ENCODE results near the gene MRPL51. TPM values are rescaled to one million over a fixed set of nuclear protein-coding genes. Genes with fewer than 3 reads are reported as not detected.

Gene MRPL51
- polyA plus RNA-seq, 1 donor (not counting 4 experiments of a cell fraction or from before 2014, with no cell fraction given): 184 TPM

- dilution Hi-C loops (cut with MboI; ENCODE audit: extremely low pct_ligation_motif_present, low sequenced_read_pairs): no loop called here
- H3K27me3 ChIP-seq (ENCODE audit: control insufficient read depth, extremely low read depth, insufficient read depth, low read length): no peaks in the 10 kb centered on the region
- DNase-seq (ENCODE audit: low read depth, low spot score) (no peak), FAIRE-seq (no peak)
- H3K9ac ChIP-seq (ENCODE audit: control insufficient read depth, extremely low read depth, insufficient read depth, low read length): peak overlapping the region; percentile 95
- H3K27ac ChIP-seq (ENCODE audit: control insufficient read depth, insufficient read depth, low read length): peak overlapping the region; percentile 92
- no peaks in the 10 kb centered on the region for H3K9me3 ChIP-seq (ENCODE audit: control insufficient read depth, low read depth, low read length)
- peak overlapping the region; percentile 78 to 95 (median 79) for H3K4me3 ChIP-seq (ENCODE audit: control insufficient read depth in 2 of 3, extremely low read depth in 1 of 3, insufficient read depth in 2 of 3, low read depth in 1 of 3, low read length in 3 of 3)
- H4K20me1 ChIP-seq (ENCODE audit: control insufficient read depth, extremely low read depth, insufficient read depth, low read length): peaks cover 47% of the 10 kb centered on the region
- no peak for TF ChIP-seq CTCF (optimal IDR thresholded peaks at IDR 0.05 in 1 of 3, IDR thresholded peaks at IDR 0.05 in 1 of 3, conservative IDR thresholded peaks at IDR 0.05 in 1 of 3; ENCODE audit: extremely low read depth in 1 of 3, insufficient read depth in 2 of 3, low read length in 3 of 3)
- no peak for TF ChIP-seq EZH2 (IDR thresholded peaks at IDR 0.05; ENCODE audit: low read length)
- H3K79me2 ChIP-seq (ENCODE audit: control insufficient read depth, insufficient read depth, low read length): peaks cover 30% of the 10 kb centered on the region
- no peak overlapping the region for H2AFZ ChIP-seq (ENCODE audit: control insufficient read depth, low read length)
- H3K36me3 ChIP-seq (ENCODE audit: control insufficient read depth in 2 of 2, extremely low read depth in 1 of 2, insufficient read depth in 2 of 2, low read length in 2 of 2): peaks cover 30 to 51% of the 10 kb centered on the region in 2 experiments
- H3K4me2 ChIP-seq (ENCODE audit: control insufficient read depth, extremely low read depth, insufficient read depth, low read depth, low read length): peak overlapping the region; percentile 86
- H3K9me1 ChIP-seq (ENCODE audit: control insufficient read depth, extremely low read depth, insufficient read depth, low read length): peaks cover 5% of the 10 kb centered on the region
- peaks cover 51% of the 10 kb centered on the region for H3K4me1 ChIP-seq (ENCODE audit: control insufficient read depth, extremely low read depth, insufficient read depth, low read length)
Measured at GRCh38 chr12:6534695-6534944, 41.6 kb upstream of the MRPL51 start.

GRCh38 chr12:6533923-6534694, 41.0 kb upstream of the MRPL51 start, which contains the start of gene GAPDH:
Gene GAPDH (plus strand): TSS chr12:6534517. CDS start chr12:6534833, 316 bp downstream.
- DNase-seq (ENCODE audit: low read depth, low spot score) (peak; percentile 69), FAIRE-seq (no peak)
- TF ChIP-seq CTCF (optimal IDR thresholded peaks at IDR 0.05 in 1 of 3, IDR thresholded peaks at IDR 0.05 in 1 of 3, conservative IDR thresholded peaks at IDR 0.05 in 1 of 3; ENCODE audit: extremely low read depth in 1 of 3, insufficient read depth in 2 of 3, low read length in 3 of 3) (no peak), EZH2 (IDR thresholded peaks at IDR 0.05; ENCODE audit: low read length) (no peak)
- H3K9me3 ChIP-seq (ENCODE audit: control insufficient read depth, low read depth, low read length): no peaks in the 10 kb centered on the region
- H3K4me3 ChIP-seq (ENCODE audit: control insufficient read depth in 2 of 3, extremely low read depth in 1 of 3, insufficient read depth in 2 of 3, low read depth in 1 of 3, low read length in 3 of 3): peak within 1 kb of the TSS; percentile 78 to 95 (median 79)
- H4K20me1 ChIP-seq (ENCODE audit: control insufficient read depth, extremely low read depth, insufficient read depth, low read length): peaks cover 43% of the 10 kb centered on the region
- H3K36me3 ChIP-seq (ENCODE audit: control insufficient read depth in 2 of 2, extremely low read depth in 1 of 2, insufficient read depth in 2 of 2, low read length in 2 of 2): peaks cover 30 to 56% of the 10 kb centered on the region in 2 experiments
- peak within 1 kb of the TSS; percentile 86 for H3K4me2 ChIP-seq (ENCODE audit: control insufficient read depth, extremely low read depth, insufficient read depth, low read depth, low read length)
- H3K9me1 ChIP-seq (ENCODE audit: control insufficient read depth, extremely low read depth, insufficient read depth, low read length): peaks cover 5% of the 10 kb centered on the region
- peak within 1 kb of the TSS; percentile 60 for H2AFZ ChIP-seq (ENCODE audit: control insufficient read depth, low read length)
- dilution Hi-C loops (cut with MboI; ENCODE audit: extremely low pct_ligation_motif_present, low sequenced_read_pairs): no loop called here
- H3K27me3 ChIP-seq (ENCODE audit: control insufficient read depth, extremely low read depth, insufficient read depth, low read length): no peaks in the 10 kb centered on the region
- peak within 1 kb of the TSS; percentile 95 for H3K9ac ChIP-seq (ENCODE audit: control insufficient read depth, extremely low read depth, insufficient read depth, low read length)
- H3K79me2 ChIP-seq (ENCODE audit: control insufficient read depth, insufficient read depth, low read length): peaks cover 30% of the 10 kb centered on the region
- peak within 1 kb of the TSS; percentile 92 for H3K27ac ChIP-seq (ENCODE audit: control insufficient read depth, insufficient read depth, low read length)
- peaks cover 52% of the 10 kb centered on the region for H3K4me1 ChIP-seq (ENCODE audit: control insufficient read depth, extremely low read depth, insufficient read depth, low read length)

Measured in keratinocyte (primary cell).